Keratinocyte (primary cell): ENCODE measurements around the gene LRP11.
"Not testable (repeated sequence)": the region's sequence is repeated elsewhere in the genome, so short reads cannot be mapped to it uniquely, and the experiment has no call there.

Source experiments
- EZH2 ChIP-seq: IDR thresholded peaks from one replicate; pipeline ENCODE4 v1.6.1; 2012; ENCODE audit warnings: inconsistent platforms, mild to moderate bottlenecking, low read length, moderate library complexity
- TF ChIP-seq, protein P1 (sequence below), 3 experiments: IDR thresholded peaks in 1 of 3; conservative IDR thresholded peaks in 1 of 3; optimal IDR thresholded peaks in 1 of 3; 2 replicates in 2 of 3; 3 replicates in 1 of 3; pipeline versions ENCODE3 to v1.5.1; 2011; ENCODE audit warnings: low read length in 3 of 3, mild to moderate bottlenecking in 3 of 3, moderate library complexity in 2 of 3, control low read depth in 1 of 3, inconsistent platforms in 1 of 3; ENCODE audit not compliant: insufficient read depth in 2 of 3; ENCODE audit errors: extremely low read depth in 1 of 3

DNA sequence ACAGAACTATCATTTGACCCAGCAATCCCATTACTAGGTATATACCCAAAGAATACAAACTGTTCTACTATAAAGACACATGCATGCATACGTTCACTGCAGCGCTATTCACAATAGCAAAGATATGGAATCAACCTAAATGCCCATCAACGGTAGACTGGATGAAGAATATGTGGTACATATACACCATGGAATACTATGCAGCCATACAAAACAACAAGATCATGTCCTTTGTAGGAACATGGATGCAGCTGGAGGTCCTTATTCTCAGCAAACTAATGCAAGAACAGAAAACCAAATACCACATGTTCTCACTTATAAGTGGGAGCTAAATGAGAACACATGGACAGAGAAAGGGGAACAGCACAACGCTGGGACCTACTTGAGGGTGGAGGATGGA lies 15.8 kb downstream of the LRP11 start:
- TF ChIP-seq, protein P1, sequence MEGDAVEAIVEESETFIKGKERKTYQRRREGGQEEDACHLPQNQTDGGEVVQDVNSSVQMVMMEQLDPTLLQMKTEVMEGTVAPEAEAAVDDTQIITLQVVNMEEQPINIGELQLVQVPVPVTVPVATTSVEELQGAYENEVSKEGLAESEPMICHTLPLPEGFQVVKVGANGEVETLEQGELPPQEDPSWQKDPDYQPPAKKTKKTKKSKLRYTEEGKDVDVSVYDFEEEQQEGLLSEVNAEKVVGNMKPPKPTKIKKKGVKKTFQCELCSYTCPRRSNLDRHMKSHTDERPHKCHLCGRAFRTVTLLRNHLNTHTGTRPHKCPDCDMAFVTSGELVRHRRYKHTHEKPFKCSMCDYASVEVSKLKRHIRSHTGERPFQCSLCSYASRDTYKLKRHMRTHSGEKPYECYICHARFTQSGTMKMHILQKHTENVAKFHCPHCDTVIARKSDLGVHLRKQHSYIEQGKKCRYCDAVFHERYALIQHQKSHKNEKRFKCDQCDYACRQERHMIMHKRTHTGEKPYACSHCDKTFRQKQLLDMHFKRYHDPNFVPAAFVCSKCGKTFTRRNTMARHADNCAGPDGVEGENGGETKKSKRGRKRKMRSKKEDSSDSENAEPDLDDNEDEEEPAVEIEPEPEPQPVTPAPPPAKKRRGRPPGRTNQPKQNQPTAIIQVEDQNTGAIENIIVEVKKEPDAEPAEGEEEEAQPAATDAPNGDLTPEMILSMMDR (optimal IDR thresholded peaks at IDR 0.05 in 1 of 3, IDR thresholded peaks at IDR 0.05 in 1 of 3, conservative IDR thresholded peaks at IDR 0.05 in 1 of 3; ENCODE audit: extremely low read depth in 1 of 3, insufficient read depth in 2 of 3, low read length in 3 of 3), result not testable (repeated sequence)
- not testable (repeated sequence) for TF ChIP-seq EZH2
